Dedifferentiated amniotic fluid mesenchymal stem cell (primary cell): ENCODE results near the gene NUDT6.
"Not testable (repeated sequence)": the region's sequence is repeated elsewhere in the genome, so short reads cannot be mapped to it uniquely, and the experiment has no call there.

Experiments used
- DNase-seq: peaks from one replicate; pipeline ENCODE4 v3.0.0-alpha.2; 2016; ENCODE audit errors: extremely low spot score

The NUDT6 gene

DNA sequence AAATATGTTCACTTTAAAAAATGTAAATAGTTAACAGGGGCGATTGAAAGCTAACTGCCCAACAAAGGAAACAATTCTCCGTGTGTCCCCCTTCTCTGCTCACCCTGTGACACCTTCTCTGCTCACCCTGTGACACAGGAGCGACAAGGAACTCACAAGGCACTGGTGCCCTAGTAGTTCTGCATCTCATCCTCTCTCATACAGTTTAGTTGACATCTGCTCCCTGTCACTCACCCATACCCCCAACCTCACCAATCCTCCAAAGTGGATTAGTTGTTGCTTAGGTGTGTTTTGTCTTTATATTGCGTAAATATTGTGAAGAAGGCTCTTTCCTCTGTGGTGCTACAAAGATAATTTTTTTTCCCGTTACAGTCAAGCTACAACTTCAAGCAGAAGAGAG is 46.4 kb downstream of the NUDT6 start:
- DNase-seq = no peak

DNA sequence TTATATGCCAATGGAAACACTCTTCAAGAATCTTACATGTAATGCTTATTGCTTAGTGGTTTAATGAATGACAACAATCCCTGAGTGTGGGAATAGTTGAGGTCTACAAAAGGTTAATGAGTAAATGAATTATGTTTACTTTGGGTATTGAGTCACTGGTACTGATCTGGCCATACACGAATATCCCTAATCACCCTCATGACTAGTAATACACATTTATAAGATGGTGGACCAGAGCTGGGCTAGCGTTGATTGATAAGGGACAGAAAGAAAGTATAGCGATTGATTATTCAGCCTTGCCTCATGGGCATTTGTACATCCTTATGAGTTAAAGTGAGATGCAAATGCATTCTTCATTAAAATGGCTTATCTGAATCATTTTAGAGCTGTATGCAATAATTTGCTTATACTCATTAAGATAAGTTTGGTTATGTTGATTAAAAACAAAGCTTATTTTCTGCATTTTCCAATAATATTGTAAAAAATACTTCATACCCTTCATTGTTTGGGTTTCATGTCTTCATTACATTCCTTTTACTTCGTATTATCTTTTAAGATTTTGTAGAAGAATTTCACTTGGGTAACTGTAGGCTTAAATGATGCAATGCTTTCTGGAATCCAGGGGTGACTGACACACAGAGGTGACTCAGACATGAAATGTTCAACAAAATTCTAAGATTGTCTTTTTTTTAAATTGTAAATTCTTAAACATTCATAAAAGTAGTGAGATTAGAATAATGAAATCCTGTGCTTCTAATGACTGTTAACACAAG is 48.4 kb downstream of the NUDT6 start:
- DNase-seq = peak; percentile 92

DNA sequence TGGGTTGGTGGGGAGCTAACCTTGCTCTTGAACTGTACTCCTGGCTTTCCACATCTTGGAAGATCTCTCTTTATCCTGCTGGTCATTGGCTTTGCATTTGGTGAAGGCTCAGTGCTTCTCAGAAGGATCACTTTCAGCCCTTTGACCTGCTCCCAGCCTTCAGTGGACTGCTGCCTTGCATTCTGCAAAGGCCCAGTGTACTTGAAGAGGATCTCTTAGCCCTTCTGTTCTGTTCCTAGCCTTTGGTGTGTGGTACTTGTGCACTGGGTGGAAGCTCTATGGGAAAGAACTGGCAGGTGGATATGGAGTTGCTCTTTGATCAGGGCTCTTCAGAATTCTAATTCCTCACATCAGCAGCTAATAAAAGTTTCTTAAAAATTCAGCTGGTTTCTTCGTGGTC is 49.3 kb downstream of the NUDT6 start:
- DNase-seq = no peak

- DNase-seq = not testable (repeated sequence)
Measured at GRCh38 chr4:122868235-122868634, 54.2 kb downstream of the NUDT6 start.

- no peak for DNase-seq
Measured at GRCh38 chr4:122865425-122865824, 57.0 kb downstream of the NUDT6 start.

DNA sequence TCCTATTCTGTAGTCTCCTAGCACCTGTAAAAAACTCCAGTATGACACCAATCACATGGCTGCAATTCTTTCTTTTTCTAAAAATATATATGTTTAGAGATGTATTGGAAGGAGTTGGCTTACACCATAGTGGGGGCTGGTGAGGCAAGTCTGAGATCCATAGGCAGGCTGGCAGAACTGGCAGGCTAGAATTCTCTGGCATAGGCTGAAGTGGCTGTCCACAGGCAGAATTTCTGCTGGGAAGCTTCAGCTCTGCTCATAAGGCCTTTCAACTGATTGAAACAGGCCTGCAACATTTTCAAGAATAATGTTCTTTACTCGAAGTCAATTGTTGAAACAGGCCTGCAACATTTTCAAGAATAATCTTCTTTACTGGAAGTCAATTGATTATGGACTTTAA is 58.8 kb downstream of the NUDT6 start:
- DNase-seq = no peak

DNA sequence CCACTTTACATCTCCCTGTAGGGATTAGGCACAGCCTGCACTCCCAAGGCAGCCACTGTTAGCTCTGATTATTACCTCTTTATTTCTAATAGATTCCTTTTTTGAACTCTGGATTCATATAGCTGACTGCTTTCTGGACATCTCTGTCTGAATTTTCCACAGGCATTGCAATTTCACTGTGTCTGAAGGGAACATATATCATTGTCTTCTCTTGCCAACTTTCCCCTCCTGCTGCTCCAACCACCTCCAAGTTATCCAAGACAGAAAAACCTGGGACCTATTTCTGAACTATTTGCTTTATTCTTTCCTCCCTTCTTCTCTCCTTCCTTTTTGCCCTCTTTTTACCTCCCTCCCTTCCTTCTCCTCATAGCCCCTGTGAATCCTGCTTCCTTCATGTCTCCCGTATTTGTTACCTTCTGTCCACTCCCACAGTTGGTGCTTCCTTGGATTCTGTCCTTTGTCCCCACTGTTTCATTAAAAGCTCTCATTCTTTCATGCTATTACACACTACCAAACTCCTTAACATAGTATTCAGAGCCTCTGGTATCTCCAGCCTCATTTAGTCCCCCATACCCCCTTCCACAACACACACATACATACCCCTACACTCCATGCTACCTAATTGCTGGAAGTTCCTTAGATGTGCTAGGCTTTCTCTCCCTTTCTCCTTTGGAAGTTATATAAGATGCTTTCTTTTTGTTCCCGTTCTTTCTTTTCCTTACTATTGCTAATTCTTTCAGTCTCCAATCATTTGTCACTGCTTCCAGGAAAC is 61.0 kb downstream of the NUDT6 start:
- DNase-seq = no peak

GRCh38 chr4:122858705-122859104 is 63.7 kb downstream of the NUDT6 start:
- DNase-seq = no peak

DNA sequence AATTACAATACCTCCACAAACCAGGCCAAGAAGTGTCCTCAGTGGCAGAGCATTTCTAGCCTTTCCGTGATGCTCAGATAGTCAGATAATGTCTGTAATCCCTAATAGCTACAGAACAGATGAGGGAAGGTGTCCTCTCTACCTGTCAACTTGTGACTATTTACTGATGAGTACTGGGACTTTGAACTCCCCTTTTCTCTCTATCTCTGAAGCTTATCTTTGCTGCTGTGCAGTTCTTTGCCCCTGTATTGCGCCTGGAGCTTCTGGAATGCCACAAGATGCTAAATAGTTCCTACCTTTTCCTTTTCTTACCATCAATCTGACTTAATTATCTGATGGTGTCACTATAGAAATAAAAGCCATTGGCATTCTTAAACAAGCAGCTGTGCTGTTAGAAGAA is 65.2 kb downstream of the NUDT6 start:
- DNase-seq = no peak

DNA sequence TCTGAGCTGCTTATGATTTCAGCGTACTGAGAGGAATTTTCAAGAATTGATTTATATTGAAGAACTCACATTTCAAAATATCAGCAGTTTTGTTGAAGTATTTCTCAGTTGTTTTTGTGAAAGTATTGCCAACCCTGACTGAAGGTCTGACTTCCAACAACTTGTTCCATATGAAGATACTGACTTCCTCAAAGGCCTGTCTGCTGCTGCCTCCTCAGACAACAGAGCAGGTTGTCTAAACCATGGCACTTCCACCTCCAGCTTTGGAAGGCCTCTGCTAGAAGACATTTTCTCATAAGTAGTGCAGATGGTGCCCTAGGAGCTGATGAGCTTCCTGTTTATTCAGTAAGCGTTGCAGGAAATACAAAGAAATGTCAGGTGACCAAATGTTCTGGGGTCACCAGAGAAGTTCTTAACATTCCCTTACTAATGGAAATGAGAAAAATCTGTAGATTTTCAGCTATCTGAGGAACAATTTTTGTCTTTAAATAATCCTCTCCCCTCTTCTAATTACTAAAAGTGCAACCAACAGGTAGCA is 67.0 kb downstream of the NUDT6 start:
- DNase-seq = no peak

DNA sequence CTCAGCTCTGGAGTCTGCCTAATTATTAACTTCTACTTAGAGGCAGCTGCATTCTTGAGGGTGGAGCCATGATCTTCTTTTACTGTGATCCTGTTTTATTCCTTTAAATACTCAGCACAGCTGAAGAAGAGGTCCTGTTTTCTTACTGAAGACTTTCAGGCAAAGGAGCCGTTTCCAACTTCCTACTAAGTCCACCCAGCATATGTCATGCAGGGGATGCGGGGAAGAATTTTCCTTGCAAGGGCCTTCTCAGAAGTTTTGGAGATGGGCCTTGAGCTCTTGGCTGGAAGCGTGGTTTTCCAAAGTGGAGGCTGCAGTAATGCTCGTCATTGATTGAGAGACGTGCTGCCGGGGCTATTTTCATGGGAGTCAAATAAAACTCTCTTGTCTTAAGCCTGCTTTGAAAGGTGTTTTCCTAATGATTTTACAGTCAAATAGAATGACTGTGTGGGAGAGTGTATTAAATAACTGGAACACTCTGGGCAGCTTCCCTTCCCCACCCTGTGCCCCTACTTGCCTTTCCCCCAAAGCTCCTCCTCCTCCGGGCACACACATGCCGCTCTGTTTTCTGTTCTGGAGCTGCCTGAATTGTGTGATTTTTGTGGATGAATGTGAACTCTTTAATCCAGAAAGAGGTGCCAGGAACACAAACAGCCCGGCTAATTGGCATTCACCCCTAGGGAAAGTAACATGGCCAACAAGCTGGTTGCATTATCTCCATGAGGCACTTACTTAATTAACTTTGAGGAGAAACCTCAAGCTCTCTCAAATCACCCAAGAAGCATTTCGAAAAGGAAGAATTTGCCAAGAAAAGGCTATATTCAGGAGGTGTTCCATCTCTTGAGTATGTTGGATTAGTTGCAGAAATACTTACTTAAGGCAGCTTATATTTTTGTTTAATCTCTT is 67.7 kb downstream of the NUDT6 start:
- DNase-seq = no peak

GRCh38 chr4:122851568-122851967 is 70.8 kb downstream of the NUDT6 start:
- DNase-seq = no peak

GRCh38 chr4:122849789-122850188 is 72.6 kb downstream of the NUDT6 start:
- not testable (repeated sequence) for DNase-seq

GRCh38 chr4:122847931-122848330 is 74.5 kb downstream of the NUDT6 start:
- DNase-seq = no peak

DNA sequence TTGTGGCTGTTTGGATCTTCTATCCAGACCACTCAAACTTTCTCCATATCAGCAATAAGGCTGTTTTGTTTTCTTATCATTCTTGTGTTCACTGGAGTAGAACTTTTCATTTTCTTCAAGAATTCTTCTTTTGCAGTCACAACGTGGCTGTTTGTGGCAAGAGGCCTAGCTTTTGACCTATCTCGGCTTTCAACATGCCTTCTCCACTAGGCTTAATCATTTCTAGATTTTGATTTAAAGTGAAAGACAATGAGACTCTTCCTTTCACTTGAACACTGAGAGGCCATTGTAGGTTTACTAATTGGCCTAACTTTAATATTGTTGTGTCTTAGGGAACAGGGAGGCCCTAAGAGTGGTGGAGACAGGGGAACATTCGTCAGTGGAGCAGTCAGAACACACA is 76.6 kb downstream of the NUDT6 start:
- DNase-seq = no peak

GRCh38 chr4:122845066-122845465 is 77.3 kb downstream of the NUDT6 start:
- DNase-seq = no peak

DNA sequence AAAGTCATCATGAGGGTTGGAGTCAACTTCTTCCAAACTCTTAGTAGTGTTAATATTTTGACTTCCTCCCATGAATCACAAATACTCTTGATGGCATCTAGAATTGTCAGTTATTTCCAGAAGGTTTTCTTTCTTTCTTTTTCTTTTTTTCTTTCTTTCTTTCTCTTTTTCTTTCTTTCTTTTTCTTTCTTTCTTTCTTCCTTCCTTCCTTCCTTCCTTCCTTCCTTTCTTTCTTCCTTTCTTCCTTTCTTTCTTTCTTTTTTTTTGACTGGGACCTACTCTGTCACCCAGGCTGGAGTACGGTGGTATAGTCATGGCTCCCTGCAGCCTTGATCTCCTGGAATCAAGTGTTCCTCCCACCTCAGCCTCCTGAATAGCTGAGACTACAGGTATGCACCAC is 78.0 kb downstream of the NUDT6 start:
- not testable (repeated sequence) for DNase-seq

- DNase-seq = no peak
Measured at GRCh38 chr4:122842984-122843531, 79.3 kb downstream of the NUDT6 start.
